IPS DF 6.9 (cell line): ENCODE measurements around the gene BRPF1.
A peak's percentile ranks its signal among the peaks of the same experiment; 100 is the strongest.

Experiments
- DNase-seq: peaks from one replicate; pipeline ENCODE4 v3.0.0-alpha.2; 2013; ENCODE audit warnings: low read depth, low spot score
- H3K27ac ChIP-seq: one replicate; pipeline ENCODE4 v1.5.1; 2013; ENCODE audit warnings: low read length, control low read depth
- H3K27me3 ChIP-seq: 2 replicates; pipeline ENCODE4 v1.6.1; 2013; ENCODE audit warnings: mild to moderate bottlenecking, low read length; ENCODE audit not compliant: control insufficient read depth, insufficient read depth
- H3K36me3 ChIP-seq: 2 replicates; pipeline ENCODE4 v1.6.1; 2013; ENCODE audit warnings: low read length; ENCODE audit not compliant: control insufficient read depth, insufficient read depth
- H3K4me1 ChIP-seq: 2 replicates; pipeline ENCODE4 v1.6.1; 2013; ENCODE audit warnings: low read length; ENCODE audit not compliant: control insufficient read depth, insufficient read depth
- H3K4me3 ChIP-seq: 2 replicates; pipeline ENCODE4 v1.5.1; 2013; ENCODE audit warnings: mild to moderate bottlenecking, low read length
- H3K9me3 ChIP-seq: 2 replicates; pipeline ENCODE4 v1.6.1; 2013; ENCODE audit warnings: low read length, inconsistent platforms; ENCODE audit not compliant: control insufficient read depth, insufficient read depth
- WGBS: extraction: QIAGEN DNeasy Blood & Tissue Kit; methylation state at CpG from one replicate; pipeline ENCODE4 v1.1.7; 2013; ENCODE audit warnings: mixed read lengths, missing lambda C conversion rate; ENCODE audit not compliant: insufficient read length, insufficient coverage; 5-methylcytosine and 5-hydroxymethylcytosine counted together

BRPF1 gene

DNA sequence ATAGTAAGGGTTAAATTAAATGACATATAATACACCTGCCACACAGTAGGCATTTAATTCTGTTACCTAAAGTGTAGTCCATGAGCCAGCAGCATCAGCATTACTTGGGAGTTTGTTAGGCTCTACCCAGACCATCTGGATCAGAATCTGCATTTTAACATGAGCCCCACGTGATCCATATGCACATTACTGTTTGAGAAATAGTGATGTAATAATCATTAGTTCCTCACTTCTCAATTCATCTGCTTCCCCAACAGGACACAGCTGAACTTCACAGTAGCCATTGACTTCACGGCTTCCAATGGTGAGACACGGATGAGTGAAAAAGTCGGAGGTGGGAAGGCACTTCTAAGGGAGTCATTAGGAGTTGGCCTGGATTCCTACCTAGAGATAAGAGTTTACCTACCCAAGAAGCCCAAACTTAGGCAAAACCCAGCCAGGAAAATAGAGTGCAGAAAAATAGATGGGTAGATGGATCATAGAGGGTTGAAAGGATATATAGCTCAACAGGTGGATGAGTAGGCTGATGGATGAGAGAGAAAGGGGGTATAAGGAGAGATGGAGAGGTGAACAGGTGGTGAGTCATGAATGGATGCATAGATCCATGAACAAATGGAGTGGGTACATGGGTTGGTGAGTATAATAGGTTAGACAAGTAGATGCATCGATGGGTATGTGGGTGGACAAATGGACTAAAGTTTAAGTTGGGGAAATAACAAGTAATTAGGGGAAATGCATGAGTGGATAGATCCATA is 14.6 kb upstream of the BRPF1 start:
- no peaks in the 10 kb centered on the region for H3K9me3 ChIP-seq
- no peaks in the 10 kb centered on the region for H3K36me3 ChIP-seq
- no CpG with 5 or more reads among the region's 5 CpGs for WGBS
- no peak for DNase-seq
- H3K27me3 ChIP-seq = no peaks in the 10 kb centered on the region
- H3K27ac ChIP-seq = no peak overlapping the region
- no peak overlapping the region for H3K4me3 ChIP-seq
- no peaks in the 10 kb centered on the region for H3K4me1 ChIP-seq

DNA sequence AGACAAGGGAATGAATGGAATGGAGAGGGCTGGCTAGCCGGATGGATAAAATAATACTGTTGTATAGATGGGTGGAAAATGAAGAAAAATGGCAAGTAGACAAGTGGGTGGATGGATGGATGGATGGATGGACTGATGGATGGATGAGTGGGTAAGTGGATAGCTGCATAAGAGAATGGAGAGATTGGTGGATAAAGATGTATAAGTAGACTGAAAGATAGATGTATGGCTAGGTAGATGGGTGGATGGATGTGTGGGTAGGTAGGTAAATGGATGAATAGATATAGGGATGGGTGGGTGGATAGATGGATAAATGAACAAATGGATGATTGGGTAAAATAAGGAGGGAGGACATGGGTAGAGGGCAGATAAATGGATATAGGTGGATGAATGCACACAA is 14.0 kb upstream of the BRPF1 start:
- Histone ChIP-seq H3K4me1 (no peaks in the 10 kb centered on the region), H3K27ac (no peak overlapping the region), H3K9me3 (no peaks in the 10 kb centered on the region), H3K4me3 (no peak overlapping the region), H3K27me3 (no peaks in the 10 kb centered on the region), H3K36me3 (no peaks in the 10 kb centered on the region)
- DNase-seq = no peak
- WGBS = no CpG with 5 or more reads among the region's 1 CpG

DNA sequence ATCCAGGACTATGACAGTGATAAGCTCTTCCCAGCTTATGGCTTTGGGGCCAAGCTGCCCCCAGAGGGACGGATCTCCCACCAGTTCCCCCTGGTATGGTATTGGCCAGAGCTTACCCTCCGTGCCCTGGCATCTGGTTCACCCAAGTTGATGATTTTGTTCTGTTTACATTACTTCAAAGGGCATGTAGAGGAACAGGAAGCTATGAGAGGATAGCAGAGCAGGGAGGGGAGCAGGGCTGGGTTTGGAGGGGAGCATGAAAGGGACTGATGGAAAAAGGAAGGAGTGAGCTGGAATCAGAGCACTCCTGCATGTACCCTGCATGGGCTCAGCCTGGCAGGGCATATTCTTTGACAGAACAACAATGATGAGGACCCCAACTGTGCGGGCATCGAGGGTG is 13.4 kb upstream of the BRPF1 start:
- DNase-seq = no peak
- no peaks in the 10 kb centered on the region for H3K27me3 ChIP-seq
- no peaks in the 10 kb centered on the region for H3K36me3 ChIP-seq
- no peaks in the 10 kb centered on the region for H3K4me1 ChIP-seq
- no peaks in the 10 kb centered on the region for H3K9me3 ChIP-seq
- no peak overlapping the region for H3K4me3 ChIP-seq
- WGBS = no CpG with 5 or more reads among the region's 4 CpGs
- no peak overlapping the region for H3K27ac ChIP-seq

DNA sequence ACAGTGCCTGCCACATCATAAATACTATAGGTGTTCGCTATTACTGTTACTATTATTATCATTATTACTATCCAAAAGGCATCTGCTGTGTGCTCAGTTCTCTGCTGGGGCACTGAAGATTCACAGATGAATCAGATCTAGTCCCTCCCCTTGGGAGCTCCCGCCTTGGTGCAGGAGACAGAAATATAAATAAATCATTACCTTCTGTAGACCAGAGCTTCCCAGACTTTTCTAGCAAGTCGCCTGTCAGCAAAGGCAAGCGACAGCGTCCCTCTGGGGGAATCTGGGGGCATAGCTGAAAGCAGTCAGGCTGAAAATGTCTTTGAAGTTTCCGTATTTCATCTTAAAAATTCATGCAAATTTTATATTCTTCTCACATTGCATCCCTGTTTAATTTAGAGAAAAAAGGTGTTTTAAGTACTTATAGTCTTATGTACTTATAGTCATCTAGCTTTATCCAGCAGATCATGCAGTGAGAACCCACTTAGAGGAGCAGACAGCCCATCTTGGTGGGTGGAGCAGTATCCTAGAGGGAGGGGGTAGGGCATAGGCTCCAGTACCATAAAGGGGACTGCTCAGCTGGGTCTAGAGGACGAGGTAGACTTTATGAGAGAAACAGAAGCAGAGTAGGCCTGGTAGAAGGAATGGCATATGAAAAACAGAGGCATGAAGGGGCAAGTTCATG is 10.4 kb upstream of the BRPF1 start:
- DNase-seq = no peak
- Histone ChIP-seq H3K9me3 (no peaks in the 10 kb centered on the region), H3K4me1 (no peaks in the 10 kb centered on the region), H3K4me3 (no peak overlapping the region), H3K36me3 (no peaks in the 10 kb centered on the region), H3K27me3 (no peaks in the 10 kb centered on the region), H3K27ac (no peak overlapping the region)
- no CpG with 5 or more reads among the region's 7 CpGs for WGBS

DNA sequence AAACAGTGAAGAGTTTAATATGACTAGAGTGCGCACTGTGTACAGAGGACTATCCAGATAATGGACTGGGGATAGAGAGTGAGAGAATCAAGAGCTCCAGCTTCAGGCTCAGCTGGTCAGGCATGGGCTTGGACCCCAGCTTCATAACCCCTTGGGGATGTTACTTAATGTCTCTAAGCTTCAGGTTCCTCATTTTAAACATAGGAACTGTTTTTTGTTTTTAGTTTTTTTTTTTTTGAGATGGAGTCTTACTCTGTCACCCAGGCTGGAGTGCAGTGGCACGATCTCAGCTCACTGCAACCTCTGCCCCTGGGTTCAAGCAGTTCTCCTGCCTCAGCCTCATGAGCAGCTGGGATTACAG is 9.9 kb upstream of the BRPF1 start:
- Histone ChIP-seq H3K27ac (no peak overlapping the region), H3K4me1 (no peaks in the 10 kb centered on the region), H3K36me3 (no peaks in the 10 kb centered on the region), H3K27me3 (no peaks in the 10 kb centered on the region), H3K9me3 (no peaks in the 10 kb centered on the region), H3K4me3 (no peak overlapping the region)
- no peak for DNase-seq
- no CpG with 5 or more reads among the region's 2 CpGs for WGBS

DNA sequence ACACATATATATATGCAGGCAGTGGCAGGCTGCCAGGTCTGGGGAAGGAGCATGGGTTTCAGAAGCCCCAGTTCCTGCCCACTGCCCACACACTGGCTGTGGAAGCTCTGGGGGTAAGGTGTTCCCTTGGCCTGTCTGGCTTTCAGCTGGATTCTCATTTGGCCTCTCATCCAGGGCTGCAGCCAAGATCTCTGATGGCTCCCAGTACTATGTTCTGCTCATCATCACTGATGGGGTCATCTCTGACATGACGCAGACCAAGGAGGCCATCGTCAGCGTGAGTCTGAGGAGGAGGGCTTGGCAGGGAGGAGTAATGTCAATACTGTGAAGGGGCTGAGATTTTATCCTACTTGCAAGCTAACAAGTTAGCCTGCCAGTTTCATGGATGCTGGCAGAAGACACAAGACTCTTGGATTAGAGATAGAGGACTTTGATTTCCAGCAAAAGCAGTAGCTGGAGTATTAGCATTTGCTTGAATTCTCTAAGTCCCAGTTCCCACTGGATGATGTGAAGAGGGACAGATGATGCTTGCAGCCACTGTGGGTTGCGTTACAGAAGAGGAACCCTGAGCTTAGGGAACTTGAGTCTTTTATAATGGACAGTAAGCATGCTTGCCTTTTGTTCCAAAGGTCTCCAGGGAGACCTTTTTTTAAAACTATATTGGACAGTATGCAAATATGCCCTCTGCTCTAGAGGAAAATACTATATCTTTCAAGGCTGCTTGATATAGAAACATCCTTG is 5.6 kb upstream of the BRPF1 start:
- H3K4me1 ChIP-seq = no peaks in the 10 kb centered on the region; the same call in 1 of the 2 replicates
- no peak for DNase-seq
- no peak overlapping the region for H3K4me3 ChIP-seq
- no CpG with 5 or more reads among the region's 4 CpGs for WGBS
- no peaks in the 10 kb centered on the region for H3K27me3 ChIP-seq
- no peaks in the 10 kb centered on the region for H3K36me3 ChIP-seq
- no peak overlapping the region for H3K27ac ChIP-seq
- no peaks in the 10 kb centered on the region for H3K9me3 ChIP-seq

DNA sequence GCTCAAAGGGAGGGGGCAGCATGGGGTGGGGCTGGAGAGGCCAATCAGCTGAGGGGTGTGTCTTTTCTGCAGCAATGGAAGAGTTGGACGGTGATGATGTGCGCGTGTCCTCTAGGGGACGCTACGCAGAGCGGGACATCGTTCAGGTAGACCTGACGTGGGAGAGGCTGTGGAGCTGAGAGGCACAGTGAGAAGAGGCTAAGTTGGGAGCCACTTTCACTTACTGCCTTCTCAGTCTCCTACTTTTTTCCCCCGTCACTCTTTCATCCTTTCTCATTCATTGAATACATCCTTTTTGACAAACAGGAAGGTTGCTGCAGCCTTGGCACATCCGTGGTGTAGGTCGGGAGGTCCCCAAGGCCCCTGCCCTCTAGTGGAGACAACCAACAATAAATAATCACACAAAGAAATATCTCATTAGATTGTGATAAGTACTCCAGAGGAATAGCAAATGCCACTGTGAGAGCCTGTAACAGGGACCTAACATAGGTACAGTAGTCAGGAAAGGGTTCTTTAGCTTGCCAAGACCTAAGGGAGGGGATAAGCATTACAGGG is 4.4 kb upstream of the BRPF1 start:
- H3K9me3 ChIP-seq = no peaks in the 10 kb centered on the region
- no CpG with 5 or more reads among the region's 11 CpGs for WGBS
- no peaks in the 10 kb centered on the region; the same call in 1 of the 2 replicates for H3K4me1 ChIP-seq
- no peaks in the 10 kb centered on the region for H3K36me3 ChIP-seq
- DNase-seq = peak; percentile 81
- peak overlapping the region; percentile 4; the same call in 1 of the 2 replicates for H3K4me3 ChIP-seq
- H3K27ac ChIP-seq = no peak overlapping the region
- H3K27me3 ChIP-seq = no peaks in the 10 kb centered on the region

DNA sequence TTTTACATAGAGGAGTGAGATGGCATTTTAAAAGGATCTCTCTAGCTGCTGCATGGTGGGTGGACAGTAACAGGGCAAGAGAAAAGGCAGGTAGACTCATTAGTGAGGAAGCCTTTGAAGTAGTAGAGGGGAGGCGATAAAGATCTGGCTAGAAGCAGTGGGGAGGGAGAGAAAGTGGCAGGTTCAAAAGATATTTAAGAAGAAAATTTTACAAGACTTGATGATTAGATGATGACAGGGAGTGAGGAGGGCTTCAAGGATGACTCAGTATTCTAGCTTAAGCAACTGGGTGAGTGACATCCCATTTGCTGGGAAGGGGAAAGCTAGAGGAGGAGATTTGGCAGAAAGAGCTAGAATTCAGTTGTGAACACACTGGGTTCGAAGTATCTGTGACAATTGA is 3.8 kb upstream of the BRPF1 start:
- H3K9me3 ChIP-seq = no peaks in the 10 kb centered on the region
- no CpG with 5 or more reads among the region's 2 CpGs for WGBS
- peaks cover 2% of the 10 kb centered on the region for H3K4me1 ChIP-seq
- H3K36me3 ChIP-seq = no peaks in the 10 kb centered on the region
- no peak overlapping the region for H3K4me3 ChIP-seq
- H3K27me3 ChIP-seq = no peaks in the 10 kb centered on the region
- no peak overlapping the region for H3K27ac ChIP-seq
- DNase-seq = no peak

DNA sequence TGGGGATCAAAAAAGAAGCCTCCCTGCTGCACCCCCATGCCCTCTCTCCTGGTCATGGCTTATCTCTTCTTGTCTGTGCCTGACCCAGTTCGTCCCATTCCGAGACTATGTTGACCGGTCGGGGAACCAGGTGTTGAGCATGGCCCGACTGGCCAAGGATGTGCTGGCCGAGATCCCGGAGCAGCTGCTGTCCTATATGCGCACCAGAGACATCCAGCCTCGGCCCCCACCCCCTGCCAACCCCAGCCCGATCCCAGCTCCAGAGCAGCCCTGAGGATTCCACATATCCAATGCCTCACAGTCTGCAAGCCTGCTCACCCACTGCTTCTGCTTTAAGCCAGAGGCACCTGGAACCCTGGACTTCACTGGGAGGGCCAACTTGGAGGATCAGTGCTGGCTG is 2.1 kb upstream of the BRPF1 start:
- H3K4me1 ChIP-seq = peaks cover 4% of the 10 kb centered on the region
- no peaks in the 10 kb centered on the region for H3K9me3 ChIP-seq
- H3K27ac ChIP-seq = no peak overlapping the region
- H3K36me3 ChIP-seq = 0 out of 2 replicates have a peak, but pooled peaks cover 6% of the 10 kb centered on the region
- DNase-seq = no peak
- H3K27me3 ChIP-seq = no peaks in the 10 kb centered on the region
- no CpG with 5 or more reads among the region's 10 CpGs for WGBS
- no peak overlapping the region for H3K4me3 ChIP-seq

DNA sequence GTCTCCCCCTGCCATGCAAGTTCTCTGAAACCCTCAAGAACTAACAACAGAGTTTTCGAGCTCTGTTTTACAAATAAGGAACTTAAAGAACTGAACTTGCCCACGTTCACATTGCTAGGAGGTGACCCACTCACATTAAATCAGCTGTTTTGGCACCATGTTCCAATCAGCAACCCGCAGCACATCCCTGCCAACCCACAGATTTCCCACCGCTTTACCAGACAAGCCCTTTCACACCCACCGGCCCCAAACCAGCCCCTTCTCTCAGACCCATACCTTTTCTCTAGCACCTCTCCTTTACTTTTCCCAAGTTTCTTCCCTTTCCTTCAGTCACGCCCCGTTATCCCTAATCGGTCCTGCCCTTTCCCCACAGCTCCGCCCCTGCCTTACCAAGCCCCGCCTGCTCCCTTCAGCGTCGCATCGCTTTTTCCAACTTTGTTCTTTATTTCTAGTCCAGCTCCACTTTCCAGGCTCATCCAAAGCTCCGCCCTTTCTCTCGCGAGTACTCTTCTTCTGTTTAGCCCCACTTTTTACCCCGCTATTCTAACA is 804 bp upstream of the BRPF1 start:
- DNase-seq = peak; percentile 55
- Histone ChIP-seq H3K27ac (no peak overlapping the region), H3K4me1 (peaks cover 4% of the 10 kb centered on the region), H3K9me3 (no peaks in the 10 kb centered on the region), H3K27me3 (no peaks in the 10 kb centered on the region), H3K36me3 (peaks cover 11% of the 10 kb centered on the region; the same call in 1 of the 2 replicates), H3K4me3 (peak overlapping the region; percentile 51; the same call in 1 of the 2 replicates)
- WGBS = no CpG with 5 or more reads among the region's 17 CpGs
